Tibial artery (tissue), 4 donors: ENCODE results near the gene NTRK2.

Source experiments
- DNase-seq, 2 donors: peaks; one replicate each; pipeline ENCODE4 v3.0.0-alpha.2; 2019
- H3K27ac ChIP-seq, 2 donors: fragments of 200-600 bp; sonication (generic) in 1 of 2; 1 replicate in 1 of 2; 2 replicates in 1 of 2; pipeline ENCODE4 v1.5.1; 2018 to 2019; ENCODE audit warnings: mild to moderate bottlenecking in 1 of 2
- H3K27me3 ChIP-seq, 2 donors: fragments of 200-600 bp; sonication (generic) in 1 of 2; one replicate each; pipeline versions ENCODE4 v1.5.1 to v1.6.0; 2016 to 2019
- H3K36me3 ChIP-seq, 3 donors: fragments of 200-600 bp; sonication (generic) in 2 of 3; one replicate each; pipeline ENCODE4 v1.5.1; 2016 to 2019; ENCODE audit warnings: mild to moderate bottlenecking in 2 of 3
- H3K4me1 ChIP-seq, 4 donors: fragments of 200-600 bp; sonication (generic) in 2 of 4; 1 replicate in 3 of 4; 2 replicates in 1 of 4; pipeline ENCODE4 v1.5.1; 2016 to 2019
- H3K4me3 ChIP-seq, 2 donors: fragments of 200-600 bp; sonication (generic) in 1 of 2; 1 replicate in 1 of 2; 2 replicates in 1 of 2; pipeline ENCODE4 v1.5.1; 2018 to 2019; ENCODE audit warnings: mild to moderate bottlenecking in 2 of 2
- H3K9me3 ChIP-seq, 3 donors: fragments of 200-600 bp; sonication (generic) in 1 of 3; one replicate each; pipeline ENCODE4 v1.5.1; 2016 to 2019
- CTCF ChIP-seq, 2 experiments: fragments of 200-600 bp in 1 of 2; fragments of 450-650 bp in 1 of 2; IDR thresholded peaks; one replicate each; pipeline ENCODE4 v1.5.1; 2017 to 2019; ENCODE audit warnings: antibody characterized with exemption in 2 of 2, mild to moderate bottlenecking in 1 of 2, moderate library complexity in 1 of 2
- intact Hi-C: fragments of 100-400 bp; cut with DNase I; formaldehyde crosslinking; loops from one replicate; pipeline ENCODE4 v1.15.0; 2023; ENCODE audit warnings: low total_unique reads

NTRK2 gene

GRCh38 chr9:84879631-84880030 lies 210.1 kb downstream of the NTRK2 start:
- intact Hi-C loops = no loop called here
- Histone ChIP-seq H3K4me1 (no peaks in the 10 kb centered on the region), H3K36me3 (no peaks in the 10 kb centered on the region), H3K9me3 (no peaks in the 10 kb centered on the region), H3K4me3 (no peak overlapping the region), H3K27me3 (no peaks in the 10 kb centered on the region), H3K27ac (no peak overlapping the region)
- no peak for DNase-seq
- TF ChIP-seq CTCF (IDR thresholded peaks at IDR 0.05) = no peak

GRCh38 chr9:84880835-84881234 lies 211.3 kb downstream of the NTRK2 start:
- Histone ChIP-seq H3K27me3 (no peaks in the 10 kb centered on the region), H3K36me3 (no peaks in the 10 kb centered on the region), H3K9me3 (no peaks in the 10 kb centered on the region), H3K4me1 (no peaks in the 10 kb centered on the region), H3K27ac (no peak overlapping the region), H3K4me3 (no peak overlapping the region)
- DNase-seq = no peak
- intact Hi-C loops = no loop called here
- TF ChIP-seq CTCF (IDR thresholded peaks at IDR 0.05) = no peak

GRCh38 chr9:84886866-84887265 lies 217.3 kb downstream of the NTRK2 start:
- Histone ChIP-seq H3K9me3 (no peaks in the 10 kb centered on the region), H3K27me3 (no peaks in the 10 kb centered on the region), H3K36me3 (no peaks in the 10 kb centered on the region), H3K4me1 (peaks cover 0 to 9% (median 4%) of the 10 kb centered on the region in 4 donors), H3K27ac (no peak overlapping the region), H3K4me3 (no peak overlapping the region)
- intact Hi-C loops = no loop called here
- DNase-seq = no peak
- TF ChIP-seq CTCF (IDR thresholded peaks at IDR 0.05) = no peak

- Histone ChIP-seq H3K4me1 (peaks cover 0 to 16% (median 4%) of the 10 kb centered on the region in 4 donors), H3K4me3 (no peak overlapping the region), H3K27ac (no peak overlapping the region), H3K9me3 (no peaks in the 10 kb centered on the region), H3K27me3 (no peaks in the 10 kb centered on the region), H3K36me3 (no peaks in the 10 kb centered on the region)
- TF ChIP-seq CTCF (IDR thresholded peaks at IDR 0.05) = no peak
- no peak for DNase-seq
- intact Hi-C loops = no loop called here
Observed at GRCh38 chr9:84891924-84892323, 222.4 kb downstream of the NTRK2 start.

- no peak for DNase-seq
- TF ChIP-seq CTCF (IDR thresholded peaks at IDR 0.05) = no peak
- H3K4me3 ChIP-seq = no peak overlapping the region
- no peaks in the 10 kb centered on the region for H3K27me3 ChIP-seq
- intact Hi-C loops = no loop called here
- no peak overlapping the region for H3K27ac ChIP-seq
- H3K4me1 ChIP-seq = peaks cover 0 to 16% (median 5%) of the 10 kb centered on the region in 4 donors
- no peaks in the 10 kb centered on the region for H3K36me3 ChIP-seq
- no peaks in the 10 kb centered on the region for H3K9me3 ChIP-seq
Observed at GRCh38 chr9:84893419-84894128, 224.0 kb downstream of the NTRK2 start.
